Activated CD8-positive, alpha-beta memory T cell treated with anti-CD3 and anti-CD28 coated beads, Interleukin-2, amount 50 U/mL, for 48 hours (primary cell): ENCODE measurements around the gene FGF14.
"Not testable (repeated sequence)": the region's sequence is repeated elsewhere in the genome, so short reads cannot be mapped to it uniquely, and the experiment has no call there.

Experiments used
- DNase-seq: peaks from one replicate; pipeline ENCODE4 v3.0.0-alpha.2; 2020

The FGF14 gene

DNA sequence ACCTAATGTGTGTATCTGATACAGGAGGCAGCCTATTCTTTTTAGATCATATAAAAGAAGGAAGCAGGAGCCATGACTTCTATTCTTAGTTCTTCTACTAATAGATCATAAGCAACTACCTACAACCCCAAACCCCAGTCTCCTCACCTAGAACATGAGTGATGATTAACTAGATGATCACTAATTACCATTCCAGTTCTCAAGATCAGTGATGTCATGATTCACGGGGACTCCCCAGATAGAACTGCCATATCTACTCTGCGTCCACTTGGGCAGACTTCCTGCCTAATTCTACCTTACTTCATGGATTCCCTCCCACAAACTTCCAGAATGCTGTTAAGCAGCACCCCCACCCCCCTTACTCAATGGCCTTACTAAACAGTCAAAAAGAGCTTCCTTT, 380.1 kb downstream of the FGF14 start:
- DNase-seq = no peak

GRCh38 chr13:102020611-102021216, 381.1 kb downstream of the FGF14 start:
- no peak for DNase-seq

DNA sequence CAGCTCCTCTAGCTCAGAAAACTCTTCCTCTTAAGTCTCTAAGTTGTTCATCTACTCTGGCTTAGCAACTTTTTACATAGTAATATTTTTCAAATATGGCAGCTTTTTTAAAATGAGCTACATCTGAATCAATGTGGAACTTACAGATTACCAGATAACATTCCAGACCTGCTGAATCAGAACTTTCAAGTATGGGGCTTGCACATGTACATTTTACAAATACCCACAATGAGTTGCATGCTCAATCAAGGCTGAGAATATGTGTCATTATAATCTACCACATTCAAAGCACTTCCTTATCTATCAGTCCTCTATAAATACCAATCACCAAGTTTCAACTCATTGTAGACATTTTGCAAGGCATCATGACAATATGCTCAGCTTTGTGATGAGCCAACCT, 383.1 kb downstream of the FGF14 start:
- no peak for DNase-seq

GRCh38 chr13:102017248-102017647, 384.6 kb downstream of the FGF14 start:
- no peak for DNase-seq

- DNase-seq = no peak
Measured at GRCh38 chr13:102012299-102013293, 389.3 kb downstream of the FGF14 start.

- DNase-seq = not testable (repeated sequence)
Measured at GRCh38 chr13:102011455-102011854, 390.4 kb downstream of the FGF14 start.

- DNase-seq = no peak
Measured at GRCh38 chr13:102003848-102004570, 397.8 kb downstream of the FGF14 start.

DNA sequence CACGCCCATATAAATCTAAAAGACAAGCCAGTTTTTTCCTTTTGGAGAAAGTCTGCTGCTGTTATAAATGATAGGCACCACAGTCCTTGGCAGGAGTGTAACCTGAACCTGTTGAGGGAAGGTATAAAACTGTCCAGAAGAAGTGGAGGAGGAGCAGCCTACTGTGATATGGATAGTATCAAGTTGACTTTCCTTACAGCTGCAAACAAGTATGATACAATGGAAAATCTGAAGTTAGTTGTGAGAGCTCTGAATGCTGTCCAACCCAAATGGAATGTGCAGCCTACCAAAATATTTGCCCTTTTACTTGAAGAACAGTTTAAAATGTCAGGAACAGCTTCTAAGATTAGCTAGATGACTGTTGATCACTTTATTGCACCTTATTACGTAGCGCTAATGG, 399.6 kb downstream of the FGF14 start:
- no peak for DNase-seq

DNA sequence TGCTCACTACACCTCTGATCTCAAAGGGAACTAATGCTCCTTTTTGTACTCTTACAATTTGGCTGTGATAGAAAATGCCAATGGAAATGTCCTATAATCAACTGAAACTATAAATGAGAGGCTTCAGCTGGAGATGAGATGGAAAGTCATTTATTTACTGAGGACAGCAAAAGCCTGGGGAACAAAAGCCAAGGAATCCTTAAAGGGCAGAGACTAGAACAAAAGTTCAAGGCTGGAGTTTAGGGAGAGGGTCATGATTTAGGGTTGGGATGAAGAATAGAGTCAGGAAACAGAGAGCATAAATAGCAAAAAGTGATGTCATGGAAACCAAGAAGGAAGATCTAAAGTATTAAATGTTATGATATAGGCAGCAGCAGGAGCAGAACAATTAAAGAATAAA, 401.1 kb downstream of the FGF14 start:
- no peak for DNase-seq

- DNase-seq = no peak
Measured at GRCh38 chr13:101998129-101998528, 403.7 kb downstream of the FGF14 start.

- DNase-seq = no peak
Measured at GRCh38 chr13:101996954-101997353, 404.9 kb downstream of the FGF14 start.

GRCh38 chr13:101989798-101990350, 412.0 kb downstream of the FGF14 start:
- no peak for DNase-seq

DNA sequence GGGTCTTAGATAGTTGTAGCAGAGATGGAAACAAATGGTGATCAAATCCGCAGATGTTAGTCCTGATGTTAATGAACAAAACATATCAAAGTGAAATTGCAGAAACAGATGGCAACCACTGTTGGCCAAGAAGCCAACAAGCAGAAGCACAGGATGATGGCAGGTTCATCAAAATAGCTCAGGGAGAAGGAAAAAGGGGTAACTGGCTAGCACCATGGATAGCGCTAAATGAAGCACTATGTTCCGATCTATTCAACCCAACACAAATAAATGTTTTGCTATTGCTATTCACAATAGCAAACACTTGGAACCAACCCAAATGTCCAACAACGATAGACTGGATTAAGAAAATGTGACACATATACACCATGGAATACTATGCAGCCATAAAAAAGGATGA, 413.7 kb downstream of the FGF14 start:
- DNase-seq = no peak

- no peak for DNase-seq
Measured at GRCh38 chr13:101986316-101986715, 415.5 kb downstream of the FGF14 start.

- DNase-seq = no peak
Measured at GRCh38 chr13:101985321-101985720, 416.5 kb downstream of the FGF14 start.

- no peak for DNase-seq
Measured at GRCh38 chr13:101982903-101983302, 418.9 kb downstream of the FGF14 start.

DNA sequence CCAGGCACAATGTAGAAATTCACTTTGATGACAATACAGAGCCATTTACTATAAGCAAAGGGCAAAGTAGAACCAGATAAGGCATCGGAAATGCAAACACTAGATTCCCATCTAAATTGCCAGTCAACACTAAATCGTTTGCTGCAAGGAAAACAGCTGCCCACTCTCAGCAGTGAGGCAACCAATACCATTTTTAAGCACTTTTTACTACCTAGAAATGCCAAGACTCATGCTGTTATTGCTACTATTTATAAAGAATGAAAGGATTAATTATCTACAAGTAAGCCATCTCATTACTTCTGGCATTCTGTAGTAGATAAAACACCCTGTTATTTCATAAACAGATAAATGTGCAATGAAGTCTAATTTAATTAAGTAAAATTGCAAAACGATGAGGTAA, 422.0 kb downstream of the FGF14 start:
- DNase-seq = no peak

GRCh38 chr13:101978552-101979315, 423.1 kb downstream of the FGF14 start:
- no peak for DNase-seq

DNA sequence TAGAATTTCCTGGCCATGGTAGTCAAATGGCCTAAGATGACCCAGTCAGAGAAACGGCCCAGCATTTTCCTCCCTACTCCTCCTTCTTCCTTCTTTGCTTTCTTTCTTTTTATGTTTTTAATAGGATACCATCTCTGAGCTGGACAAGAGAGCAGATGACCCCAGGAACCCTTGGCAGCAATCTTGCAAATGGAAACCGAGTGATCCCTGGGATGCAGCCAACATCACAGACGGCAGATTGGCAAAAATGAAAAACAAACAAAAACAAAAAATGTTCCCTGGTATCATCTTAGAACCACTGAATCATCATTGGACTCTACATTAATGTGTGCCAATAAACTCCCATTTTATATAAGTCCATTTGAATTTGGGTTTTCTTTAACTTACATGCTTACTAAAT, 424.4 kb downstream of the FGF14 start:
- DNase-seq = no peak

DNA sequence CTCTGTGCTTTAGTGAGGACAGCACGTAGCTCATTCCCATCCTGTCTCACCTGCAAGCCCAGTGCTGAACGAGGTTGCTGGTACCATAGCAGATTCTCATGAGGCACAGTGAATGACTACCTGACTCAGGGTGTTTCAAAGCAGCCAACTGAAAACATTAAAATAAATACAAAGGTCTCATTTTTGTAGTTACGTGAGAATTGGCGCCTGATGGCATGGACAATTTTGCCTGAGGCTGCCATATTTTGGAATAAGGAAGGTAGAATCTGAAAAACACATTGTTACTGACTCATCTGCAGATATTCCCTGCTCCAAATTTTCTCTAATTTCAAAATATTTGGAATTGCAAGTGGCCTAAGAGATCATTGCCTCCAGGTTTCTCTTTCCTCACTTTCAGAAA, 429.7 kb downstream of the FGF14 start:
- DNase-seq = no peak

- DNase-seq = no peak
Measured at GRCh38 chr13:101970341-101970740, 431.5 kb downstream of the FGF14 start.

DNA sequence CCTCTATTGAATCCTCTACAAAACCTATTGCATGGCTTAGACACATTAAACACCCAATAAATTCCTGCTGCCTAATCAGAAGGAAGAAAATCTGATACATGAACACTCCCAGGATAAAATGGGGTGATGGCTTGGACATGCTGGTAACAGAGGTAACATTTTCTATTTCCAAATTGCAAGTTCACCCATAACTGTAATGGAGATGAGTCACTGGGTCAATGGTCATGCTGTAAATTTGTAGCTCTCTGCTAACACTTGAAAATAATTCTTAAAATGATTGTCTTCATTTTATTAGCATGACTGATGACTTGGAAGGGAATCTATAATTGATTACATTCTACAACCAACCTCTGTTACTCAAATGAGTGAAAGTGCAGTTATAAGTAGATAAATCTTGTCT, 434.1 kb downstream of the FGF14 start:
- no peak for DNase-seq

GRCh38 chr13:101967216-101967615, 434.6 kb downstream of the FGF14 start:
- DNase-seq = no peak
